ENCODE measurements around the gene OBSCN. TPM values are rescaled to one million over a fixed set of nuclear protein-coding genes. Genes with fewer than 3 reads are reported as not detected.

OBSCN gene
- total RNA-seq, 1 experiment from 2014 or later, result 33.3 TPM

DNA sequence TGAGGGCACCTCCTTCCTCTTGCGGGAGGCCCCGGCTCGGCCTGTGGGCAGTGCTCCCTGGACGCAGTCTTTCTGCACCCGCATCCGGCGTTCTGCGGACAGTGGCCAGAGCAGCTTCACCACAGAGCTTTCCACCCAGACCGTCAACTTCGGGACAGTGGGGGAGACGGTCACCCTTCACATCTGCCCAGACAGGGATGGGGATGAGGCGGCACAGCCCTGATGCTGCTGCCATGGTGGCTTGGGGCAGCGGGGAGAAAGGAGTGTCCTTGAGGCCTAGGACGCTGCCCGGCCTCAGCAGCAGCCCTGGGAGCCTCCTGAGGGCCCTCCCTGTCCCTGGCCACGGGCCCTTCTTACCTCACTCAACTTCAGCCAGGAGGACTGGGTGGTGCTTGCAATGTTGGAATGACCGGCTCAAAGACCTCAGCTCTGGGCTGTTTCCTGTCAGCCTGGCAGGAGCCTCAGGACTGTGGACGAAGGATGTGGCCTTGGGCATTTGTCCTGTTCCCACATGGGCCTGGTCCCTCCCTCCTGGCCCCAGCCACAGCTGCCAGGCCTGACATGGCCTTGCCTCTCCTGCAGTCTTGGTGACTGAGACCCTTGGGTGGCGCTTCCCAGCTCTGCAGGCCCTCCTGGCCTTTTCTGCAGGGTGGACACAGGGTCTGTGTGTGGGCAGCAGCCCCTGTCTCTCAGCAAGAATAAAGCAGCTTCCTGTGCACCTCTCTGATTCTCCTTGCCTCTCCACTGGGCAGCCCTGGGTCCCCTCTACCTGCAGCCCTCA lies 152.9 kb downstream of the OBSCN start:
- Mint-ChIP-seq H3K27ac (no peak overlapping the region), H3K9me3 (no peaks in the 10 kb centered on the region), H3K4me3 (no peak overlapping the region), H3K4me1 (0 out of 4 replicates have a peak, but pooled peaks cover 0 to 3% of the 10 kb centered on the region in 2 experiments), H3K36me3 (ENCODE audit: insufficient read depth in 1 of 3, low read depth in 3 of 3) (peaks cover 0 to 3% (median 1%) of the 10 kb centered on the region in 3 experiments; a peak in 3 of 7 replicates), H3K27me3 (ENCODE audit: low read depth) (peaks cover 2% of the 10 kb centered on the region; the same call in 1 of the 2 replicates)
- TF ChIP-seq CTCF (conservative IDR thresholded peaks at IDR 0.05), result no peak
- Histone ChIP-seq H4K91ac (ENCODE audit: insufficient read length, low read depth, low read length) (no peak overlapping the region), H3K27me3 (ENCODE audit: insufficient read depth, low read length) (no peaks in the 10 kb centered on the region), H2BK20ac (ENCODE audit: low read depth, low read length, poor library complexity, severe bottlenecking) (no peak overlapping the region), H2AK5ac (ENCODE audit: insufficient read length, low read length) (no peak overlapping the region), H3K27ac (ENCODE audit: insufficient read length, low read depth, low read length) (no peak overlapping the region), H3K56ac (ENCODE audit: insufficient read length, low read depth, low read length) (no peak overlapping the region), H3K9ac (ENCODE audit: extremely low read depth, insufficient read length, low read length) (no peak overlapping the region), H3K18ac (ENCODE audit: insufficient read length, low read depth, low read length) (no peak overlapping the region), H3K4ac (ENCODE audit: low read depth, low read length) (no peak overlapping the region), H3K23me2 (ENCODE audit: insufficient read length, low read depth, low read length, poor library complexity, severe bottlenecking) (no peaks in the 10 kb centered on the region), H3K23ac (ENCODE audit: insufficient read length, low read depth, low read length) (no peak overlapping the region), H3K4me1 (ENCODE audit: insufficient read depth, low read length) (no peaks in the 10 kb centered on the region), H3K14ac (ENCODE audit: insufficient read depth, low read length) (no peak overlapping the region), H4K5ac (ENCODE audit: insufficient read length, low read depth, low read length) (no peak overlapping the region), H2BK5ac (ENCODE audit: insufficient read length, low read length) (no peak overlapping the region), H4K20me1 (ENCODE audit: control insufficient read depth, insufficient read depth, insufficient read length) (peaks cover 4% of the 10 kb centered on the region), H3K9me3 (ENCODE audit: control insufficient read depth, low read depth, low read length) (no peaks in the 10 kb centered on the region), H2BK15ac (ENCODE audit: low read depth, low read length) (no peak overlapping the region), H3K4me2 (ENCODE audit: insufficient read depth, insufficient read length, low read length) (no peak overlapping the region), H3K79me2 (ENCODE audit: insufficient read depth, low read length) (no peaks in the 10 kb centered on the region), H2BK120ac (ENCODE audit: low read depth, low read length, poor library complexity, severe bottlenecking) (no peak overlapping the region), H2BK12ac (ENCODE audit: insufficient read length, low read depth, low read length) (no peak overlapping the region), H3T11ph (ENCODE audit: low read length) (no peak overlapping the region), H2AFZ (ENCODE audit: low read length) (no peak overlapping the region), H4K8ac (replicated peaks; ENCODE audit: insufficient read length, low read depth, low read length) (no peak overlapping the region), H3K79me1 (ENCODE audit: insufficient read depth, low read depth, low read length, poor library complexity, severe bottlenecking) (no peaks in the 10 kb centered on the region)
- WGBS (ENCODE audit: extremely low coverage, insufficient read length, low lambda C conversion rate), result no CpG with 5 or more reads among the region's 19 CpGs
- DNase-seq, result no peak

Measured in H9 (cell line).